HL-60 (cell line): ENCODE results near the gene PDZD4.

Experiments used
- DNase-seq, 2 experiments: peaks; one replicate each; pipeline ENCODE4 v3.0.0-alpha.2; 2010 to 2020; ENCODE audit warnings: low read depth in 1 of 2, low spot score in 1 of 2
- H3K27ac ChIP-seq: fragments of 250-450 bp; sonication (Bioruptor Pico); replicated peaks from 2 replicates; pipeline ENCODE4 v1.5.1; 2020; ENCODE audit warnings: mild to moderate bottlenecking, moderate library complexity
- H3K27me3 ChIP-seq: fragments of 250-450 bp; sonication (Bioruptor Pico); 2 replicates; pipeline ENCODE4 v1.5.1; 2021; ENCODE audit warnings: mild to moderate bottlenecking, moderate library complexity; ENCODE audit not compliant: insufficient read depth, poor library complexity, severe bottlenecking
- H3K4me3 ChIP-seq: replicated peaks from 2 replicates; pipeline ENCODE4 v1.5.1; 2011; ENCODE audit warnings: mild to moderate bottlenecking, control low read depth, low read length; ENCODE audit not compliant: insufficient read depth
- CTCF ChIP-seq: IDR thresholded peaks from one replicate; pipeline ENCODE4 v1.5.1; 2011; ENCODE audit warnings: low read length, control low read depth, inconsistent platforms; ENCODE audit not compliant: insufficient read depth
- GABPA ChIP-seq: IDR thresholded peaks from 2 replicates; pipeline ENCODE4 v1.6.1; 2012; ENCODE audit warnings: low read depth
- POLR2AphosphoS5 ChIP-seq: IDR thresholded peaks from 2 replicates; pipeline ENCODE4 v1.6.1; 2012; ENCODE audit warnings: low read depth
- REST ChIP-seq: IDR thresholded peaks from 2 replicates; pipeline ENCODE4 v1.6.1; 2012; ENCODE audit warnings: low read depth; ENCODE audit not compliant: insufficient replicate concordance
- SPI1 ChIP-seq: IDR thresholded peaks from 2 replicates; pipeline ENCODE4 v1.6.1; 2012; ENCODE audit warnings: low read depth, mild to moderate bottlenecking, borderline replicate concordance

Gene PDZD4

GRCh38 chrX:153774576-153775292 lies 55.6 kb downstream of the PDZD4 start:
- no peak for DNase-seq
- TF ChIP-seq SPI1 = no peak
- Histone ChIP-seq H3K4me3 (no peak overlapping the region), H3K27ac (no peak overlapping the region), H3K27me3 (no peaks in the 10 kb centered on the region)

- DNase-seq = no peak
- no peaks in the 10 kb centered on the region for H3K27me3 ChIP-seq
- no peak overlapping the region for H3K4me3 ChIP-seq
- H3K27ac ChIP-seq = no peak overlapping the region
- TF ChIP-seq CTCF (no peak), SPI1 (no peak), GABPA (no peak), POLR2AphosphoS5 (no peak), REST (no peak)
Measured at GRCh38 chrX:153773741-153774575, 56.4 kb downstream of the PDZD4 start.

GRCh38 chrX:153773218-153773611 lies 57.1 kb downstream of the PDZD4 start:
- TF ChIP-seq REST (no peak), SPI1 (no peak), GABPA (no peak), CTCF (no peak), POLR2AphosphoS5 (no peak)
- no peak for DNase-seq
- Histone ChIP-seq H3K27ac (no peak overlapping the region), H3K27me3 (no peaks in the 10 kb centered on the region), H3K4me3 (no peak overlapping the region)

GRCh38 chrX:153772316-153773217 lies 57.8 kb downstream of the PDZD4 start:
- TF ChIP-seq SPI1 (no peak), REST (no peak), POLR2AphosphoS5 (no peak), GABPA (no peak), CTCF (no peak)
- no peak overlapping the region for H3K27ac ChIP-seq
- H3K4me3 ChIP-seq = no peak overlapping the region
- H3K27me3 ChIP-seq = no peaks in the 10 kb centered on the region
- DNase-seq = no peak
